ENCODE results near the gene SERPINA9. TPM values are rescaled to one million over a fixed set of nuclear protein-coding genes. Genes with fewer than 3 reads are reported as not detected.

SERPINA9 gene
- total RNA-seq, 1 donor from 2014 or later = not detected

GRCh38 chr14:94450722-94451090, 25.3 kb downstream of the SERPINA9 start:
- peaks cover 4% of the 10 kb centered on the region for H3K4me1 Mint-ChIP-seq (ENCODE audit: unreplicated experiment)
- H3K27me3 Mint-ChIP-seq (ENCODE audit: unreplicated experiment) = peaks cover 4% of the 10 kb centered on the region
- DNase-seq (ENCODE audit: low spot score) = no peak
- TF ChIP-seq, protein P1, sequence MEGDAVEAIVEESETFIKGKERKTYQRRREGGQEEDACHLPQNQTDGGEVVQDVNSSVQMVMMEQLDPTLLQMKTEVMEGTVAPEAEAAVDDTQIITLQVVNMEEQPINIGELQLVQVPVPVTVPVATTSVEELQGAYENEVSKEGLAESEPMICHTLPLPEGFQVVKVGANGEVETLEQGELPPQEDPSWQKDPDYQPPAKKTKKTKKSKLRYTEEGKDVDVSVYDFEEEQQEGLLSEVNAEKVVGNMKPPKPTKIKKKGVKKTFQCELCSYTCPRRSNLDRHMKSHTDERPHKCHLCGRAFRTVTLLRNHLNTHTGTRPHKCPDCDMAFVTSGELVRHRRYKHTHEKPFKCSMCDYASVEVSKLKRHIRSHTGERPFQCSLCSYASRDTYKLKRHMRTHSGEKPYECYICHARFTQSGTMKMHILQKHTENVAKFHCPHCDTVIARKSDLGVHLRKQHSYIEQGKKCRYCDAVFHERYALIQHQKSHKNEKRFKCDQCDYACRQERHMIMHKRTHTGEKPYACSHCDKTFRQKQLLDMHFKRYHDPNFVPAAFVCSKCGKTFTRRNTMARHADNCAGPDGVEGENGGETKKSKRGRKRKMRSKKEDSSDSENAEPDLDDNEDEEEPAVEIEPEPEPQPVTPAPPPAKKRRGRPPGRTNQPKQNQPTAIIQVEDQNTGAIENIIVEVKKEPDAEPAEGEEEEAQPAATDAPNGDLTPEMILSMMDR (IDR thresholded peaks at IDR 0.05; ENCODE audit: unreplicated experiment) = no peak
- H3K36me3 Mint-ChIP-seq (ENCODE audit: low read depth, unreplicated experiment) = no peaks in the 10 kb centered on the region
- H3K4me3 Mint-ChIP-seq (ENCODE audit: unreplicated experiment) = no peak overlapping the region
- H3K9me3 Mint-ChIP-seq (ENCODE audit: unreplicated experiment) = no peaks in the 10 kb centered on the region
- H3K27ac Mint-ChIP-seq (ENCODE audit: unreplicated experiment) = no peak overlapping the region

GRCh38 chr14:94449930-94450329, 26.1 kb downstream of the SERPINA9 start:
- no peaks in the 10 kb centered on the region for H3K36me3 Mint-ChIP-seq (ENCODE audit: low read depth, unreplicated experiment)
- H3K27me3 Mint-ChIP-seq (ENCODE audit: unreplicated experiment) = peaks cover 4% of the 10 kb centered on the region
- no peak overlapping the region for H3K4me3 Mint-ChIP-seq (ENCODE audit: unreplicated experiment)
- DNase-seq (ENCODE audit: low spot score) = no peak
- no peak overlapping the region for H3K27ac Mint-ChIP-seq (ENCODE audit: unreplicated experiment)
- TF ChIP-seq, protein P1 (IDR thresholded peaks at IDR 0.05; ENCODE audit: unreplicated experiment) = no peak
- no peaks in the 10 kb centered on the region for H3K9me3 Mint-ChIP-seq (ENCODE audit: unreplicated experiment)
- H3K4me1 Mint-ChIP-seq (ENCODE audit: unreplicated experiment) = peaks cover 4% of the 10 kb centered on the region

DNA sequence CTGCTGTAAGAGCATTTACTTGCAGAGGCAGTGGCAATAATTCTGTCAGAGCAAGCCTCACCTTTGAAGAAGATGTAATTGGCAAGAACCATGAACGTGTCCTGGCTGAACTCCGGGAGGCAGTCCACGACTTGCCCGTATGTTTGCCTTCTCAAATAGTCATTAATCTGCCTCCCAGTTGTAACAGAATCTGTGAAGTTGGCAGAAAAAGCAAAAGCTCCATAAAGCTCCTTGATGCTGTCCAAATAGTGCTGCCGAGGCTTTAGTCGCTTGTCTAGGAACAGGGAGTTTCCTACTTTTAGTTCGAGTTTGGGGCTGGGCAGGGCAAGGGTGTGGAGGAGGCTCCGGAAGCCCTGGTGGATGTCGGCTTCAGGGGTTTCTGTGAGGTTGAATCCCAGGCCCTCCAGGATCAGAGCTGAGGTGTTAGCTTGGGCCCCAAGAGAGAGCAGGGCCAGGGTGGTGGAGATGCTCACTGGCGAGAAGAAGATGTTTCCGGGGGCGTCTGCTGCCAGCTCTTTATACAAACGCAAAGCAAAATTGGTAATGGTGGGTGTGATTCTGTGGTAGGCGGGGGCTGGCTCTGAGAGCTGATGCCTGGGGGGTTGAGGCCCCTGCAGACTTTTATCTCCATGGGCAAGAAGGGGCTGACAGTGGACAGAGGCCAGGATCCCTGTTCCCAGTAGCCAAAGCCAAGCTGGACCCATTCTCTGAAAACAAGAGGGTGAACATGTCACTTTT, 27.8 kb downstream of the SERPINA9 start:
- H3K36me3 Mint-ChIP-seq (ENCODE audit: low read depth, unreplicated experiment) = no peaks in the 10 kb centered on the region
- H3K4me1 Mint-ChIP-seq (ENCODE audit: unreplicated experiment) = peaks cover 4% of the 10 kb centered on the region
- TF ChIP-seq, protein P1 (IDR thresholded peaks at IDR 0.05; ENCODE audit: unreplicated experiment) = no peak
- DNase-seq (ENCODE audit: low spot score) = no peak
- H3K27ac Mint-ChIP-seq (ENCODE audit: unreplicated experiment) = no peak overlapping the region
- H3K4me3 Mint-ChIP-seq (ENCODE audit: unreplicated experiment) = no peak overlapping the region
- no peaks in the 10 kb centered on the region for H3K9me3 Mint-ChIP-seq (ENCODE audit: unreplicated experiment)
- H3K27me3 Mint-ChIP-seq (ENCODE audit: unreplicated experiment) = peaks cover 4% of the 10 kb centered on the region

GRCh38 chr14:94447206-94447605, 28.8 kb downstream of the SERPINA9 start:
- Mint-ChIP-seq H3K4me3 (ENCODE audit: unreplicated experiment) (no peak overlapping the region), H3K36me3 (ENCODE audit: low read depth, unreplicated experiment) (no peaks in the 10 kb centered on the region), H3K27ac (ENCODE audit: unreplicated experiment) (no peak overlapping the region), H3K27me3 (ENCODE audit: unreplicated experiment) (peaks cover 1% of the 10 kb centered on the region), H3K9me3 (ENCODE audit: unreplicated experiment) (no peaks in the 10 kb centered on the region), H3K4me1 (ENCODE audit: unreplicated experiment) (no peaks in the 10 kb centered on the region)
- DNase-seq (ENCODE audit: low spot score) = no peak
- TF ChIP-seq, protein P1 (IDR thresholded peaks at IDR 0.05; ENCODE audit: unreplicated experiment) = no peak

DNA sequence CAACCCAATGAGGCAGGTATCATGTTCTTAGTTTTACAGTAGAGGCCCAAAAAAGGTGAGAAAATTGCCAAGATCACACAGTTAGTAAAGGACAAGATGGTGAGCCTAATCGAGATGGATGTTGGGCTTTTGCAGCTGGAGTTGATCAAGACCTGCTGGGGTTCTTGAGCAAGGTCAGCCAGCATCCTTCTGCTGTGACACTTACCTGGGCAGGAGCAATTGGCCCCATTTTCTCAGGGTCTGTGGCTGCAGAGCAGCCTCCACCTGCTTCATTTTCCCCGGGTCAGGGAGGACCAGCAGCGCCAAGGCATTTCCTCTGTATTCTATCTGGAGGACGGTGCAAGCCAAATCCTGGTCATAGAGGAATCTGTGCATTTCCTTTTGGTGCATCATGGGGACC, 29.9 kb downstream of the SERPINA9 start:
- H3K36me3 Mint-ChIP-seq (ENCODE audit: low read depth, unreplicated experiment) = no peaks in the 10 kb centered on the region
- no peak overlapping the region for H3K4me3 Mint-ChIP-seq (ENCODE audit: unreplicated experiment)
- no peak for DNase-seq (ENCODE audit: low spot score)
- peaks cover 1% of the 10 kb centered on the region for H3K27me3 Mint-ChIP-seq (ENCODE audit: unreplicated experiment)
- TF ChIP-seq, protein P1 (IDR thresholded peaks at IDR 0.05; ENCODE audit: unreplicated experiment) = no peak
- no peaks in the 10 kb centered on the region for H3K9me3 Mint-ChIP-seq (ENCODE audit: unreplicated experiment)
- H3K27ac Mint-ChIP-seq (ENCODE audit: unreplicated experiment) = no peak overlapping the region
- H3K4me1 Mint-ChIP-seq (ENCODE audit: unreplicated experiment) = no peaks in the 10 kb centered on the region

Measured in endothelial cell (in vitro differentiated cells).